HuH-7 (cell line): Measurements from ENCODE around the gene LCN15.
"Not testable (repeated sequence)": the region's sequence is repeated elsewhere in the genome, so short reads cannot be mapped to it uniquely, and the experiment has no call there.

Experiments
- DNase-seq: peaks from one replicate; pipeline ENCODE4 v3.0.0; 2011; ENCODE audit warnings: low spot score

LCN15 gene

GRCh38 chr9:136755302-136756133 lies 8.8 kb downstream of the LCN15 start:
- DNase-seq = not testable (repeated sequence)

GRCh38 chr9:136754626-136755301 lies 9.6 kb downstream of the LCN15 start:
- no peak for DNase-seq

GRCh38 chr9:136754059-136754572 lies 10.2 kb downstream of the LCN15 start:
- DNase-seq = no peak

GRCh38 chr9:136753371-136754058 lies 10.8 kb downstream of the LCN15 start:
- no peak for DNase-seq

- DNase-seq = no peak
Measured at GRCh38 chr9:136751814-136752213, 12.5 kb downstream of the LCN15 start.

GRCh38 chr9:136751244-136751643 lies 13.1 kb downstream of the LCN15 start:
- DNase-seq = no peak

GRCh38 chr9:136750526-136750925 lies 13.8 kb downstream of the LCN15 start:
- DNase-seq = no peak

GRCh38 chr9:136748666-136749611 lies 15.4 kb downstream of the LCN15 start:
- DNase-seq = no peak

GRCh38 chr9:136748201-136748600 lies 16.1 kb downstream of the LCN15 start, which contains the start of gene LCN6:
LCN6 (minus strand) TSS chr9:136748525; CDS start chr9:136748483, 42 bp downstream.
- DNase-seq = no peak

GRCh38 chr9:136747161-136748060 lies 16.9 kb downstream of the LCN15 start:
- no peak for DNase-seq

- DNase-seq = no peak
Measured at GRCh38 chr9:136746621-136747020, 17.7 kb downstream of the LCN15 start.

GRCh38 chr9:136746155-136746490 lies 18.2 kb downstream of the LCN15 start:
- no peak for DNase-seq

- DNase-seq = no peak
Measured at GRCh38 chr9:136745389-136746154, 18.7 kb downstream of the LCN15 start.

GRCh38 chr9:136744773-136745172 lies 19.5 kb downstream of the LCN15 start:
- no peak for DNase-seq

GRCh38 chr9:136743639-136744211 lies 20.6 kb downstream of the LCN15 start:
- no peak for DNase-seq

GRCh38 chr9:136742591-136743391 lies 21.5 kb downstream of the LCN15 start, which contains the start of gene LCN10:
LCN10 (minus strand) TSS chr9:136742940; CDS start chr9:136742903, 37 bp downstream.
- peak; percentile 94 for DNase-seq

- no peak for DNase-seq
Measured at GRCh38 chr9:136741883-136742571, 22.3 kb downstream of the LCN15 start.
